RWPE2 (cell line): ENCODE results near the gene CFAP73.

Experiments
- ATAC-seq: fragments of 200-7000 bp; cut with Tn5 transposase; 3 replicates; pipeline ENCODE4 v1.9.1; 2021; ENCODE audit warnings: low read depth
- DNase-seq: peaks from one replicate; pipeline ENCODE4 v3.0.0-alpha.2; 2020; ENCODE audit warnings: low spot score
- H3K27ac ChIP-seq: fragments of 450-650 bp; 2 replicates; pipeline ENCODE4 v1.5.1; 2017; ENCODE audit warnings: mild to moderate bottlenecking; ENCODE audit not compliant: poor library complexity, severe bottlenecking
- H3K27me3 ChIP-seq: fragments of 250-450 bp; sonication (Bioruptor Pico); 2 replicates; pipeline ENCODE4 v1.5.1; 2021; ENCODE audit warnings: mild to moderate bottlenecking, moderate library complexity; ENCODE audit not compliant: insufficient read depth, poor library complexity, severe bottlenecking
- H3K36me3 ChIP-seq: fragments of 250-450 bp; sonication (Bioruptor Pico); 2 replicates; pipeline ENCODE4 v1.5.1; 2020; ENCODE audit warnings: low read depth, mild to moderate bottlenecking, moderate library complexity
- H3K4me1 ChIP-seq: fragments of 250-450 bp; sonication (Bioruptor Pico); 2 replicates; pipeline ENCODE4 v1.5.1; 2021; ENCODE audit warnings: mild to moderate bottlenecking, moderate library complexity; ENCODE audit not compliant: insufficient read depth, poor library complexity, severe bottlenecking
- H3K4me3 ChIP-seq: fragments of 250-450 bp; sonication (Bioruptor Pico); 2 replicates; pipeline ENCODE4 v1.5.1; 2021; ENCODE audit warnings: mild to moderate bottlenecking, moderate library complexity; ENCODE audit not compliant: severe bottlenecking
- H3K9me3 ChIP-seq: fragments of 250-450 bp; sonication (Bioruptor Pico); 2 replicates; pipeline ENCODE4 v1.5.1; 2021; ENCODE audit warnings: mild to moderate bottlenecking, moderate library complexity; ENCODE audit not compliant: severe bottlenecking
- CTCF ChIP-seq: fragments of 450-650 bp; IDR thresholded peaks from one replicate; pipeline ENCODE4 v1.5.1; 2017; ENCODE audit warnings: mild to moderate bottlenecking, moderate library complexity; ENCODE audit not compliant: poor library complexity, severe bottlenecking

CFAP73 gene

GRCh38 chr12:113133036-113133435 lies 16.5 kb upstream of the CFAP73 start:
- H3K27me3 ChIP-seq = peaks cover 4% of the 10 kb centered on the region
- ATAC-seq (no peak), DNase-seq (no peak)
- no peaks in the 10 kb centered on the region for H3K36me3 ChIP-seq
- no peaks in the 10 kb centered on the region for H3K4me1 ChIP-seq
- no peak overlapping the region for H3K27ac ChIP-seq
- TF ChIP-seq CTCF = no peak
- H3K9me3 ChIP-seq = no peaks in the 10 kb centered on the region
- no peak overlapping the region for H3K4me3 ChIP-seq

DNA sequence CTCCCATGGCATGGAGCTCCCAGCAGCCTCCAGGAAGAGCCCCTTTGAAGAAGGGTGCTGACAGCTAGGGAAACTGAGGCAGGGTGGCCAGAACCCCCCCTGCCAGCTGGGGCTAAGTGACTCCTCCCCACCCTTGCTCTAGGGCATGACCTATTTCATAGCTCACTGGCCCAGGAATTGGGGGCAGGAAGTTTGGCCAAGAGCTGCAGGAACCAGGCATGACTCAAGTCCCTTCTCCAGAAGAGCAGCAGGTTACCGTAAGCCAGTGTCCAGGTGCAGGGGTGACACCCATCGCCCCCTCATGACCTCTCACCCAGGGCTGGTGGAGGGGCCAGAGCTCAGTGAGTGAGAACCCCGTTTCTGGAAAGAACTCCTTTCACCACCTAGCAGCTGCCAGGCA lies 15.9 kb upstream of the CFAP73 start:
- no peak for TF ChIP-seq CTCF
- DNase-seq (no peak), ATAC-seq (no peak)
- Histone ChIP-seq H3K9me3 (no peaks in the 10 kb centered on the region), H3K4me3 (no peak overlapping the region), H3K4me1 (no peaks in the 10 kb centered on the region), H3K27ac (no peak overlapping the region), H3K36me3 (no peaks in the 10 kb centered on the region), H3K27me3 (peaks cover 4% of the 10 kb centered on the region)

GRCh38 chr12:113134071-113134470 lies 15.5 kb upstream of the CFAP73 start:
- ATAC-seq (no peak), DNase-seq (no peak)
- peaks cover 4% of the 10 kb centered on the region for H3K27me3 ChIP-seq
- TF ChIP-seq CTCF = no peak
- H3K9me3 ChIP-seq = no peaks in the 10 kb centered on the region
- H3K27ac ChIP-seq = no peak overlapping the region
- H3K36me3 ChIP-seq = no peaks in the 10 kb centered on the region
- H3K4me1 ChIP-seq = no peaks in the 10 kb centered on the region
- H3K4me3 ChIP-seq = no peak overlapping the region

GRCh38 chr12:113134521-113134951 lies 15.0 kb upstream of the CFAP73 start:
- Histone ChIP-seq H3K4me1 (no peaks in the 10 kb centered on the region), H3K27ac (no peak overlapping the region), H3K9me3 (no peaks in the 10 kb centered on the region), H3K4me3 (no peak overlapping the region), H3K27me3 (peaks cover 4% of the 10 kb centered on the region), H3K36me3 (no peaks in the 10 kb centered on the region)
- DNase-seq (no peak), ATAC-seq (no peak)
- no peak for TF ChIP-seq CTCF

- peak; percentile 79 for ATAC-seq
- TF ChIP-seq CTCF = peak; percentile 72
These were observed 14.1 kb upstream of the CFAP73 start, which contains the start of gene RASAL1 for GRCh38 chr12:113135178-113136127. RASAL1 (minus strand) TSS chr12:113135761; CDS start chr12:113135462, 299 bp downstream.

More at GRCh38 chr12:113135178-113136127, 14.1 kb upstream of the CFAP73 start, which contains the start of gene RASAL1:
- H3K4me3 ChIP-seq = peak within 1 kb of the TSS; percentile 23
- no peaks in the 10 kb centered on the region for H3K36me3 ChIP-seq
- DNase-seq = no peak
- H3K27me3 ChIP-seq = peaks cover 4% of the 10 kb centered on the region
- H3K9me3 ChIP-seq = no peaks in the 10 kb centered on the region
- H3K4me1 ChIP-seq = no peaks in the 10 kb centered on the region
- H3K27ac ChIP-seq = no peak within 1 kb of the TSS
